HG02840 (cell line): Measurements from ENCODE around the gene MOG.

ENCODE experiments used
- ATAC-seq: cut with Tn5 transposase; IDR thresholded peaks from one replicate; pipeline ENCODE4 v1.9.1; 2021; ENCODE audit warnings: mild to moderate bottlenecking, moderate library complexity, moderate number of reproducible peaks; ENCODE audit not compliant: unreplicated experiment, low FRiP score

Gene MOG

GRCh38 chr6:29674008-29674407, 17.1 kb downstream of the MOG start:
- ATAC-seq, result no peak

DNA sequence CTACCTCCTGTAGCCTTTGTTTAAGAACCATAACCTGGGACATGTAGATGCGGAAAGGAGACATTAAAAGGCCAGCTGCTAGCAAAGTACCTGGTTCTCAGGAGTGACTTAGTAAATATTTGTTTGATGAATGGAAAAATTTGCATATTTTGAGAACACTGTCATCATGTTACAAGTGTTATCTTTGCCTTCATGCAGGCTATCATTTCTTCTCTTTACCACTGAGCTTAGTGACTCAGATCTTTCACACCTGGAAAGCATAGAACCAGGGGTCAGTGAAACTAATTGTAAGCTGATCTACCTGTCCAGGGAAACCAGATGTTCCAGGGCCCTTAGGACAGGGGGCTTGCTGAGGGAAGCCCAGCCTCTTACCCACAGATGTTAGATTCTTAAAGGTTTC, 18.7 kb downstream of the MOG start:
- ATAC-seq, result no peak

GRCh38 chr6:29676981-29677601, 20.2 kb downstream of the MOG start:
- no peak for ATAC-seq

DNA sequence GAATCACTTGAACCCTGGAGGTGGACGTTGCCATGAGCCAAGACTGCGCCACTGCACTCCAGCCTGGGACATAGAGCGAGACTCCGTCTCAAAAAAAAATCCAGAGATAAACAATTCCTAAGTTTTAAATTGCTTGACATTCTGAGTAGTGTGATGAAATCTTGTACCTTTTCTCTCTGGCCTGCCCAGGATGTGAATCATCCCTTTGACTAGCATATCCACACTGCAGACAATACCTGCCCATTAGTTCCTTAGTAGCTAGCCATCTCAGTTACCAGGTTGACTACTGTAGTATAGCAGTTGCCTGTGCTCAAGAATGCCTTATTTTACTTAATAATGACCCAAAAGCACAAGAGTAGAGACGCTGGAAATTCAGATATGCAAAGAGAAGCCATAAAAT, 21.2 kb downstream of the MOG start:
- no peak for ATAC-seq

DNA sequence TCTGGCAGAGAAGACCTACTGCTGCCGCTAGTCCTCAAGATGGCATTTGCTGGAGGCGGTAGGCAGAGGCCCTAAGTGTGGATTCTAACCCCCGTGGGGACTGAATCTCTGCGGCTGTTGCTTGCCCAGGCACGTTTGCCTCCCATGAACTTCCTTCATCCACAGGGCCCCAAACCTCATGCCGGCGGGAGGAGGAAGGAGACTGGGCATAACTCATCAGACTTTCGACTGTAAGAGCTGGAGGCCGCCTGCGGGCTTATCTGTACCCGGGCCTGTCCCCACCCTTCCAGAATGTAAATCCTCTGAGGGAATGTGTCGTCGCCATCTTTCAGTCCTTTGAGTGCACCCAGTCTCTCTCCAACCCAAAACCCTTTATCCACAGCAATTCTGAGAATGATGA, 23.1 kb downstream of the MOG start:
- no peak for ATAC-seq

DNA sequence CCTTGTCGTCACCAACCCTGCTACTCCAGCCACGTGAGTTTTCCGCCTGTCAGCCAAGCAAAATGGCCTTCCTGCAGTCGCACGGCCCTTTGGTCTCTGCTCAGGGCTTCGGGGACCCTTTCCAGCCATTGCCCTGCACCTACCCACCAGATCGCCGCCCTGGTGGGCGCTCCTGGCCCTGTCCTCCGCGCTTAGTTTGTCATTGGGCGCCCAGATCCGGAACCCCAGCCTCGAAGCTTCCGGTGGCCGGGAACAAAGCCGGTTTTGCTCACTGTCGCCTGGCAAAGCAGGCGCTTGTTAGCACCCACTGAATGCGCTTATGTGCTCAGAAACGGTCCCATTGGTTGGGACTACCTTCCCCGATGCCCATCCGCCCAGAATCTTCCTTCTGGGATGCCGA, 23.5 kb downstream of the MOG start:
- ATAC-seq, result no peak

DNA sequence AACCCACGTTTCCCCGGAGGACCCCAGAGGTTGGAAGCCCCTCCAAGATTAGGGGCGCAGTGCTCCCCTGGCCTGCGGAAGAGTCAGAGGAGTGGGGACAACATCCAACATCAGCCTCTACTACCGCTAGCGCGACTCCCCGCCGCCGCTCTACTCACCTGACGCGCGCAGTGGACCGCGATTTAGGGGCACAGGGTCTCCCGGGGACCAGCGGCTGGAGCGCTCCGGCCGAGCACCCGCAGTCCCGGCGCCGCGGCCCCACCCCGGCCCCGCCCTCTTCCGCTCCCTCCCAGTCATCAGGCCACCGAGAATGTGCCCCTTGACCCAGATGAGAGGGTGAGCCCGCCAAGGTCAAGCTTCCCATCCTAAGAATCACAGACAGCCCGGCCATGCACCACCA, 24.0 kb downstream of the MOG start, which contains the start of gene ZFP57:
Gene ZFP57, minus strand, starts transcription at position 249 of the 400 bp plus-strand sequence. CDS start 4,149 bp downstream, outside the sequence.
- ATAC-seq, result no peak

- ATAC-seq, result no peak
Observed at GRCh38 chr6:29681811-29682210, 24.9 kb downstream of the MOG start.

GRCh38 chr6:29685718-29686326, 28.9 kb downstream of the MOG start:
- ATAC-seq, result no peak

- no peak for ATAC-seq
Observed at GRCh38 chr6:29694637-29695036, 37.7 kb downstream of the MOG start.

- no peak for ATAC-seq
Observed at GRCh38 chr6:29696147-29697125, 39.5 kb downstream of the MOG start.

- no peak for ATAC-seq
Observed at GRCh38 chr6:29702519-29703103, 45.7 kb downstream of the MOG start.

DNA sequence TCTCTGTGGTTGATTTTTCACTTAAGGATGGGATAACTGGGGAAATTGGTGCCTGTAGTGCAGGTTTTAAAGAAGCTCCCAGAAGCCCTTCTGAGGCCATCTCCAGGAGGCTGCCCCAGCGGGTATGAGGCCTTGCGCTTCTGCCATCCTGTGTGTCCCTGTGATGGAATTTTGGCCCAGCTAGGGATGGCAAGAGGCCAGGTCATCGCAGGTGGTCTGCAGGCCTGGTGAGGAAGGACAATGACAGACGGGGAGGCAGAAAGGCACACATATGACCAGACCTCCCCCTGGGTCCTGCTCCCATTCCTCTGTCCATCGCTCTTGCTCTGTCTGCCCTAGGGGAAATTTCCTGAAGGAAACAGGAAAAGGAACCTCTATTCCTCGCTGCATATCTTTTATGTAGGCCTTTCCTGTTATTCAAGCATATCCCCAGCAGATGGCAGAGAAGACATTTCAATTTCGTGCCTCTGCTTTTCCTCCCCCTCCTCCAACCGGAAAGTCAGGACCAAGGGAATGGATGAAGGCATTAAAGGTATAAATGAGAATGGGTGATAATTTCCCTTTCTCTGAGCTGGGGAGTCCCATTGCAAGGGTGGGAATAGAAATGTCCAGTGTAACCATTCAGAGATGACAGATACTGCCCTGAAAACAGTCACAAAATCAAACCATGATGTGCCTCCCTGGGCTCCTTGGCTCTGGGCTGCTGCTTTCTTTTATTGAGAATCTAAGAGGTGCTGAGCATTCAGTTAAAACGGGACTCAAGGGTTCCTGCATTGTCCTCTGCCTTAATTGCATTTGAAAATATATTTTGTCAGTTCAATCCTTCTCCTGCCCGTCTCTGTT, 48.7 kb downstream of the MOG start:
- ATAC-seq, result no peak

- ATAC-seq, result no peak
Observed at GRCh38 chr6:29708432-29709179, 51.7 kb downstream of the MOG start.

DNA sequence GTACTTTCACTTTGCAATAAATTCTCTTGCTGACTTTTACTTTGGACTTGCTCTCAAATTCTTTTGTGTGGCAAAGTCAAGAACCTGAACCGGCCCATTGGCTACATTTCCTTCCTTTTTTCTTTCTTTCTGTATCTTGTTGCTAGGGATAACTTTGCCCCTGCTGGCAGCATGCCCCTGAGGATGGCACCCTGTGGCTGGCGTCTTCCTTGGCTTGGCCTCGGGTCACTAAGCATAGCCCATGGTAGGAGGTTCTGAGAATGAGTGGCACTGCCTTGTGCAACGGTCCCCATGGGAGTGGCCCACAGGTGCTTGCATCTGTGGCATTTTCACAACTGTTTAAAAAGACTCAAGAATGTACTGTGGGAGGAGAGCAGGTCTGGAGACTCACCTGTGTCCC, 52.3 kb downstream of the MOG start:
- no peak for ATAC-seq

DNA sequence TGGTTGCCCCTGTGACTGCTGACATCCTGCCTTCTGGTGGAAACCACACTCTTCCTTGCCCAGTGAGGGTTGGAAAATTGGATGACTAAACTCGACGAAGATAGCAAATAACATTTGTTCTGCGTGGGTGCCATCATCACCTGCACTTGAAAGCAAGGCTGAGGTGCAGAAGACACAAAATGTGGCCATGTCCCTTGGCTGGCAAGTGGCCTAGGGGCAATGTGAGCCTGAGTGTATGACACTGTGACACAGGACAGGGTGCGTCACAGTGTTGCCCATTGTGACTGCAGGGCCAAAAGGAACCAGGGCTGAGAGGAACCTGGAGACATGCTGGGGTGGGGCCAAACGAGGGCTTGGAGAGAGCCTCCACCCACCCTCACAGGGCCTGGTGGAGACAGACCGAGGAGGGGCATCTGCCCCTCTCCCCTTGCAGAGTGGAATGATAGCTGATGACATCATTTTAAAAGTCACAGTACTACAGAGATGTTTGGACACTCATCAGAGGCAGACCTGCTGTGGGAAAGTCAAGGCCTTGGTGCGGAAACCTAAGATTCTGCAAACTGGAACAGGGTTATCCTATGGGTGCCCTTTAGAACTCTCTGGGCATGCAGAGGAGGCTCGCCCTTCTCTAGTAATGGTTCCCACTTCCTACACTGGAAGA, 53.5 kb downstream of the MOG start:
- no peak for ATAC-seq

- ATAC-seq, result no peak
Observed at GRCh38 chr6:29720863-29721262, 64.0 kb downstream of the MOG start.
